ENCODE measurements around the gene FBXL22. TPM values are rescaled to one million over a fixed set of nuclear protein-coding genes. Genes with fewer than 3 reads are reported as not detected.

Gene FBXL22
- total RNA-seq, 4 donors from 2014 or later = 16.1 to 68.9 (median 39.0) TPM

GRCh38 chr15:63560741-63561448, 36.3 kb upstream of the FBXL22 start:
- Histone ChIP-seq H3K4me1 (peaks cover 0 to 29% (median 0%) of the 10 kb centered on the region in 3 donors), H3K4me3 (no peak overlapping the region), H3K36me3 (peaks cover 0 to 61% of the 10 kb centered on the region in 2 donors), H3K9me3 (no peaks in the 10 kb centered on the region), H3K27ac (no peak overlapping the region), H3K27me3 (no peaks in the 10 kb centered on the region)
- 69 to 92% methylated on average over 3 to 4 of the region's 6 CpGs for WGBS, 2 donors (ENCODE audit: low coverage in 1 of 2)
- ATAC-seq = no peak
- TF ChIP-seq POLR2AphosphoS5 (IDR thresholded peaks at IDR 0.05) (no peak), CTCF (IDR thresholded peaks at IDR 0.05) (no peak), EP300 (IDR thresholded peaks at IDR 0.05) (no peak), POLR2A (IDR thresholded peaks at IDR 0.05) (no peak)

DNA sequence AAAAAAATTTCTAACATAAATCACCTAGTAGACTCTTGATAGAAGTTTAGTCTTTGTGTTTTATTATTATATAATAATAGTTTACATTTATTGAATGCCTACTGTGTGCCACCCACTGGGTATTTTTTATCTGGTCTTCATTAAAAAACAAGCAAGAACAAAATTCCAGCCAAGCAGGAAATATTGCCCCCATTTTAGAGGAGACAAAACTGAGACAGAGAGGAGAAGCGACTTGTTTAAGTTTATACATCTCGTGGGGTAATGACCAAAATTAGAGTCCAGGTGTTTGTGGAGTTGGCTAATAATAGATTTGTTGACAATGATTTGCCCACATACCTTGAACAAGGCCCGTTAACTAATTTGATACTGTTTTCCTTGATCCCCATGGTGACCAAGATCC, 33.1 kb upstream of the FBXL22 start:
- WGBS, 2 donors (ENCODE audit: low coverage in 1 of 2) = 27 to 28% methylated on average over 3 of the region's 3 CpGs

DNA sequence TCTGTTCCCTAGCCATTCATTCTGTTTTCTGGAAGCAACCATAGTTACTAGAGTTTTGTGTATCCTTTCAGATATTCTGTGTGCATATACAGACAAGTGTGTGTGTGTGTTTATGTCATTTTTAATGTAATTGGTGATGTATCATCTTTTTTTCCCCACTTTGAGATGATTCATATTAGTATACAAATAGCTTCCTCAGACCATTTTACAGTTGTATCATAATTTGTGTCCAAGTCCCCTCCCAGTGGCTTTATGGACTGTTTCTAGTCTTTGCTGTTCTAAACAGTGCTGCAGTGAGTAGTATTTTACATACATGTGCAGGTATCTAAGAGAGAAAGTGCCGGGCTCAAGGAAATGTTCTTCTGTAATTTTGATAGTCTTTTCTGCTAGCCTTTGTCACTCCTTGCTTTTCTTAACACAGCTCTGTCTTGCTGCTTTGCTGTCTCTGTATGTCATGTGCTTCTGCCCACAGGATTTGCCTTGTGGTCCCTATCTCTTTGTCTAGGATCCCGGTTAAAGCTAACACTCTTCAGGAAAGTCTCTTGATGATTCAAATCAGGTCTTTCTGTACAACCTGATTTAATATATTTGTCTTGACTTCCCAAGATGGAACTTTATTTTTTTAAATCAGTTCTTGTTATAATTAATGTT, 31.5 kb upstream of the FBXL22 start:
- no peak overlapping the region for H3K4me3 ChIP-seq
- no peak for ATAC-seq
- no peaks in the 10 kb centered on the region for H3K27me3 ChIP-seq
- H3K27ac ChIP-seq = no peak overlapping the region
- peaks cover 0 to 74% of the 10 kb centered on the region in 2 donors for H3K36me3 ChIP-seq
- H3K9me3 ChIP-seq = no peaks in the 10 kb centered on the region
- H3K4me1 ChIP-seq = peaks cover 0 to 10% (median 0%) of the 10 kb centered on the region in 3 donors
- TF ChIP-seq POLR2A (IDR thresholded peaks at IDR 0.05) (no peak), CTCF (IDR thresholded peaks at IDR 0.05) (no peak), POLR2AphosphoS5 (IDR thresholded peaks at IDR 0.05) (no peak), EP300 (IDR thresholded peaks at IDR 0.05) (no peak)
- WGBS, 2 donors (ENCODE audit: low coverage in 1 of 2) = 72 to 79% methylated on average over 2 of the region's 2 CpGs

More for the DNA sequence above, 33.1 kb upstream of the FBXL22 start:
- H3K27me3 ChIP-seq = no peaks in the 10 kb centered on the region
- ATAC-seq = no peak
- TF ChIP-seq POLR2AphosphoS5 (IDR thresholded peaks at IDR 0.05) (no peak), POLR2A (IDR thresholded peaks at IDR 0.05) (no peak), CTCF (IDR thresholded peaks at IDR 0.05) (no peak), EP300 (IDR thresholded peaks at IDR 0.05) (no peak)
- peaks cover 0 to 10% (median 0%) of the 10 kb centered on the region in 3 donors for H3K4me1 ChIP-seq
- H3K27ac ChIP-seq = no peak overlapping the region
- H3K4me3 ChIP-seq = no peak overlapping the region
- H3K9me3 ChIP-seq = no peaks in the 10 kb centered on the region
- peaks cover 0 to 73% of the 10 kb centered on the region in 2 donors for H3K36me3 ChIP-seq

GRCh38 chr15:63572749-63573464, 24.3 kb upstream of the FBXL22 start:
- Histone ChIP-seq H3K27me3 (no peaks in the 10 kb centered on the region), H3K36me3 (peaks cover 3 to 79% of the 10 kb centered on the region in 2 donors), H3K9me3 (no peaks in the 10 kb centered on the region), H3K4me3 (no peak overlapping the region), H3K27ac (no peak overlapping the region), H3K4me1 (no peaks in the 10 kb centered on the region)
- TF ChIP-seq POLR2A (IDR thresholded peaks at IDR 0.05) = no peak
- TF ChIP-seq EP300 (IDR thresholded peaks at IDR 0.05) = no peak
- no peak for TF ChIP-seq POLR2AphosphoS5 (IDR thresholded peaks at IDR 0.05)
- TF ChIP-seq CTCF (IDR thresholded peaks at IDR 0.05) = no peak
- no peak for ATAC-seq
- 47 to 73% methylated on average over 4 to 7 of the region's 7 CpGs for WGBS, 2 donors (ENCODE audit: low coverage in 1 of 2)

Data from gastroesophageal sphincter (tissue), 4 donors.